HG03159 (cell line): ENCODE measurements around the gene C6orf62.
"Not testable (repeated sequence)": the region's sequence is repeated elsewhere in the genome, so short reads cannot be mapped to it uniquely, and the experiment has no call there.

ENCODE experiments used
- ATAC-seq: cut with Tn5 transposase; IDR thresholded peaks from one replicate; pipeline ENCODE4 v1.9.1; 2021; ENCODE audit warnings: mild to moderate bottlenecking, moderate library complexity; ENCODE audit not compliant: unreplicated experiment

The C6orf62 gene

GRCh38 chr6:24719125-24719971, at the start of gene C6orf62:
Gene C6orf62 (minus strand): TSS chr6:24719154. CDS start chr6:24718668, 486 bp downstream.
- ATAC-seq: no peak

- ATAC-seq: no peak
Measured at GRCh38 chr6:24768361-24768760, 49.4 kb upstream of the C6orf62 start.

- ATAC-seq: peak; percentile 48
Measured at GRCh38 chr6:24766680-24767462, 47.9 kb upstream of the C6orf62 start.

GRCh38 chr6:24765968-24766367, 47.0 kb upstream of the C6orf62 start:
- not testable (repeated sequence) for ATAC-seq

- ATAC-seq: not testable (repeated sequence)
Measured at GRCh38 chr6:24764833-24765828, 46.2 kb upstream of the C6orf62 start.

- ATAC-seq: no peak
Measured at GRCh38 chr6:24763578-24763977, 44.6 kb upstream of the C6orf62 start.

- no peak for ATAC-seq
Measured at GRCh38 chr6:24761851-24762250, 42.9 kb upstream of the C6orf62 start.

- no peak for ATAC-seq
Measured at GRCh38 chr6:24761193-24761835, 42.4 kb upstream of the C6orf62 start.

GRCh38 chr6:24760210-24760609, 41.3 kb upstream of the C6orf62 start:
- ATAC-seq: no peak

GRCh38 chr6:24759718-24760117, 40.8 kb upstream of the C6orf62 start:
- no peak for ATAC-seq

GRCh38 chr6:24757611-24758010, 38.7 kb upstream of the C6orf62 start:
- ATAC-seq: no peak

- ATAC-seq: no peak
Measured at GRCh38 chr6:24755279-24755678, 36.3 kb upstream of the C6orf62 start.

- ATAC-seq: not testable (repeated sequence)
Measured at GRCh38 chr6:24754378-24754777, 35.4 kb upstream of the C6orf62 start.

- ATAC-seq: no peak
Measured at GRCh38 chr6:24753545-24753944, 34.6 kb upstream of the C6orf62 start.

- no peak for ATAC-seq
Measured at GRCh38 chr6:24752917-24753492, 34.1 kb upstream of the C6orf62 start.

- no peak for ATAC-seq
Measured at GRCh38 chr6:24752503-24752902, 33.5 kb upstream of the C6orf62 start.

GRCh38 chr6:24750878-24751277, 31.9 kb upstream of the C6orf62 start:
- not testable (repeated sequence) for ATAC-seq

- no peak for ATAC-seq
Measured at GRCh38 chr6:24749297-24749696, 30.3 kb upstream of the C6orf62 start.

- no peak for ATAC-seq
Measured at GRCh38 chr6:24744911-24745310, 26.0 kb upstream of the C6orf62 start.

GRCh38 chr6:24743944-24744335, 25.0 kb upstream of the C6orf62 start:
- ATAC-seq: peak; percentile 46
